CD4-positive, alpha-beta T cell treated with Interleukin-1 beta for 1 hour (primary cell): ENCODE data around the gene EIF3L.

Source experiments
- DNase-seq, 2 donors: peaks; one replicate each; pipeline ENCODE4 v3.0.0-alpha.2; 2020 to 2022

Gene EIF3L

GRCh38 chr22:37906364-37907008 lies 57.3 kb downstream of the EIF3L start:
- DNase-seq = peak; percentile 10 to 44

GRCh38 chr22:37907036-37907954 lies 58.1 kb downstream of the EIF3L start:
- DNase-seq = no peak

DNA sequence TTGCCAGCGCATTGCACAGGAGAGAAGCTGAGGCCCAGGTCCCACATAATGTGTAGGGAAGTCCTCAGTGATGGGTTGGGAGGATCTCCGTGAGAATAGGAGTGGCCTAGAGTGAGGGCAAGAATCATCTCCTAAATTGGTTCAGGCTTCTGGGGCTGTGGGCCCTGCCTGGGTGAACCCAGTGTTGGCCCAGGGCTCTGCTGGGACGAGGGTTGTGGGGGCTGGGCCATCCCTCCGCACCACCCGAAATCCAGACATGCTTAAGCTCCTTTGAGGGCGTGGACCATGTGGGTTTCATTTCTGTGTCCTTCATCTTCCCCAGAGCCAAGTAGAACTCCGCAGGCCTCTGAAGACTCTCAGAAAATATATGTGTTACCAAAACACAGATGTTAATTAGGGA lies 60.5 kb downstream of the EIF3L start:
- no peak for DNase-seq

DNA sequence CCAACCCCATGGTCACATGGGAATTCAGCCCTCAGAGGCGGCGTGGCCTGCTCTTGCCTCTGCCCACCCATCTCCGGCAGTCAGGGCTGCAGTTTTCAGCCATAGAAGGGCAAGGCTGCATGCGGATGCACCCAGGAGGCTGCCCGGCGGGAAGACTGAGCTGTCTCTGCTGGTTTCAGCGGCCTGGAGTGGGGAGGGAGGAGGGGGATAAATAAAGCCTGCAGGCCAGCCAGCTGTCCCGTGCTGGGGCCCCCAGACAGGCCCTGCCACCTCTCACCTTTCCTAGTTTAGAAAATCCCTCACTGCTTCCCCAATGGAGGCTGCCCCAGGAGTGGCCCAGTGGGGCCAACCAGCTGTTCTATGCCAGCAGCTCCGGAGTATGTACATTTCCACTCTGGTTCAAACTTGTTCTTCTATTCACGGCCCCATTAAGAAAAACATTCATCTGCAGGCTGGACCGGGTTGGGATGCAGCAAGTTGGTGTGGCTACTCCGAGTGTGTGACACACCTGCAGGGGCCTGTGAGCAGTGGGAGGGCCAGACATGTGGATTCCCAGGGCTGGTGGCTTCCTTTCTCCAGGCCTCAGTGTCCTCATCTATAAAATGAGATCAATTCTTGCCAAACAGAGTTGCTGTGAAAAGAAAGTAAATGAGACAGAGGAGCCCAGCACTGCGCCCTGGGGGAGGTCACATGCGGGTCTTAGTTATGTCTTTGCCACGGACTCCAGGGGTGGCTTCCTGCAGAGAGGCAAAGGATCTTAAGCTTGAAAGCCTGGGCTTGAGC lies 61.9 kb downstream of the EIF3L start:
- no peak for DNase-seq

GRCh38 chr22:37911697-37912096 lies 62.5 kb downstream of the EIF3L start:
- DNase-seq = no peak

- DNase-seq = no peak
These were observed 63.0 kb downstream of the EIF3L start for GRCh38 chr22:37912171-37912570.

- no peak for DNase-seq
These were observed 64.1 kb downstream of the EIF3L start for GRCh38 chr22:37913233-37913721.

DNA sequence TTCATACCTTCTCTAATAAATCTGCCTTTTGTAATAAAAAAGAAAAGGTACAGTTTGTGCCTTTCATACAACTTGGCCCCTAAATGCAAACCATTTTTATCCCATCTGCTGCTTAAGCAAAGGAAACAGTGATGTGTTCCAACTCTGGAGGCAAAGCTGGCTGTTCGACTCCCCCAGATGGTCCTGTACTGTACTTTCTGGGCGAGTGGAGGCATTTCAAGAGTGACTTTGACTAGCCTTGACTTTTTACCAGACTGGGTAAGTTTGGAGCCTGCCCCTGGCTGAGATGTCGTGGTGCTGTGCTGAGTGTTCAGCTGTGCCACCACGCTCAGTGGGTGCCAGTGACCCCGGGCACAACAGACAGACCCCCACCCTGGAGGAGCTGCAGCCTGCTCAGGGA lies 67.1 kb downstream of the EIF3L start:
- DNase-seq = no peak

DNA sequence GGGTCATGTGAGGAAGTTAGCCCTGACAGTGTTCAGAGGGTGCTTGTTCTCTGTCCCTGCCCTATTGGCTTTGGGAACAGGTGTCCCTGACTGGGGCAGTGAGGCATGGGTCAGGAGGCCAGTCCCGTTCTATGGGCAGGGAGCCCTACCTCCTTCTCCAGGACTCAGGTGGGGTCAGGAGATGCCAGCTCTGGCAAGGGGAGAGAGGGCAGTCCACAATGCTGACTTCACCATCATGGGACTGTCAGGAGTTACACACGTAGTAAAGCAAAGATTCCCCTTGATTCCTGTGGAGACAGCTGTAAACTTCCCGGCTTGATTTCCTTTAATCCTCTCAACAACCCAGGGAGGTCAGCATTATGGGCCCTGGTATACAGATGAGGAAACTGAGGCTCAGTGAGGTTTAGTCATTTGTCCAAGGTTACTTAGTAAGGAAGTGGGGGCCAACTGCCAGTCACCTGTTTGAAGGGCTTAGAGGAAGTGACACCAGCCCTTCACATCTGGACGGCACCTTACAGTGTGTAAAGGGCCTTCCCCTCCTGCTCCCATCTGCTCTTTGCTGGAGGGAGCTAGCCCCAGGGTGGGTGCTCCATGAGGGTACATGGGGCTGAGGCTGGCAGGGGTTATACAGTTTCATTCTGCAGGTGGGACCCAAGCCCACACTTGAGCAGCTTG lies 68.8 kb downstream of the EIF3L start:
- no peak for DNase-seq

GRCh38 chr22:37918580-37919270 lies 69.5 kb downstream of the EIF3L start:
- no peak for DNase-seq

DNA sequence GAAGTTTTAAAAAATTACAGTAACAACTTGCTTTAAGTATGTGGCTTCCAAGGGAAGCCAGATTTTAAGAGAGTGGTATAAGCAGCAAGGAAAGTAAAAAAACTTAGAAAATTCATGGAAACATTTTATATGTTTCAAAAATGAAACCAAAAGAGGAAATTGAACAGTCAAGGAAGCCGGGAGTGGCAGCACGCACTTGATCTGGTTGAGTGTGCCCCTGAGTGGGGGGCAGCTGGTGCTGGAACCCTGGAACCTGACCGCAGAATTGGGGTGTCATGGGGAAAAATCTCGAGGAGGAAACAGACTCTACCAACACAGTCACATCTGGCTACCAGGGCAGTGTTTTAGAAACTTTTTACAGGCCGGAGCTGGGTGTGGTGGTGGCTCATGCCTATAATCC lies 70.9 kb downstream of the EIF3L start:
- no peak for DNase-seq

- DNase-seq = no peak
These were observed 73.0 kb downstream of the EIF3L start for GRCh38 chr22:37922191-37922590.

DNA sequence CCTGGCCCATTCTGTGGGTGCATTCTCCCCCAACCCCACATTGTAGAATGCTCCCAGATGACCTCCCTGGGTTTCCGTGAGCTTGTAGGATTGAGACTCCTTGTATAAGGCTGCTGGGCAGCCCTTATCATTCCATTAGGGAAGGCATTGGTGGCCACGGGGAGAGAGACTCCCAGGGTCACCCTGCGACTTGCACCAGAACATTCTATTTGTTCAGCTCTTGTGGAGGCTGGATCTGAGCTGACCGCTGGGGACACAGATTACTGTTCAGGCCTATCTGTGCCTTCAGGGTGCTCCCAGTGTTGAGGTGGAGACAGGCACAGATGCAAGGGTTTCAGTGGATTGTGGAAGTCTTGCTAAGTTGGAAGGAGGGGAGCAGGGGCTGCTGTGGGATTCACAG lies 74.7 kb downstream of the EIF3L start:
- DNase-seq = no peak

- DNase-seq = no peak
These were observed 75.3 kb downstream of the EIF3L start for GRCh38 chr22:37924386-37925065.

GRCh38 chr22:37925330-37925729 lies 76.1 kb downstream of the EIF3L start:
- DNase-seq = no peak

GRCh38 chr22:37925767-37926166 lies 76.5 kb downstream of the EIF3L start:
- DNase-seq = no peak

DNA sequence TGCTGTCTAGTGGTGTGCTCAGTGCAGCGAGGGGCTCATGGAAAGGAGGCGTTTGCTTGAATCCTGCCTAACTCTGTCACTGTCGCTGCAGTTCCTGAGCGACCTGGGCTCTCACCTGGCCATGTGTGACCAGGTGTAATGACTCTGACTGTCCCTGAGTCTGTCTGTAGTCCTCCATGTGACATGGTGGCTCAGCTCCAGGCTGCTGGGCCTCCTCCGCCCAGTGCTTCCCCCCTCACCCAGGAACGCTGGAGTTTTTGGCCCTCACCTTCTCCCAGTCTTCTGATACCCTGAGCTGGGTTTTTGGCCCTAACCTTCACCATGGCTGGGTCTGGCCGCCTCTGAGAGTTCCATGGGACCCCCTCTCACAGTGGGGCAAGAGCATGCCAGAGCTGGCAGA lies 77.1 kb downstream of the EIF3L start:
- no peak for DNase-seq

DNA sequence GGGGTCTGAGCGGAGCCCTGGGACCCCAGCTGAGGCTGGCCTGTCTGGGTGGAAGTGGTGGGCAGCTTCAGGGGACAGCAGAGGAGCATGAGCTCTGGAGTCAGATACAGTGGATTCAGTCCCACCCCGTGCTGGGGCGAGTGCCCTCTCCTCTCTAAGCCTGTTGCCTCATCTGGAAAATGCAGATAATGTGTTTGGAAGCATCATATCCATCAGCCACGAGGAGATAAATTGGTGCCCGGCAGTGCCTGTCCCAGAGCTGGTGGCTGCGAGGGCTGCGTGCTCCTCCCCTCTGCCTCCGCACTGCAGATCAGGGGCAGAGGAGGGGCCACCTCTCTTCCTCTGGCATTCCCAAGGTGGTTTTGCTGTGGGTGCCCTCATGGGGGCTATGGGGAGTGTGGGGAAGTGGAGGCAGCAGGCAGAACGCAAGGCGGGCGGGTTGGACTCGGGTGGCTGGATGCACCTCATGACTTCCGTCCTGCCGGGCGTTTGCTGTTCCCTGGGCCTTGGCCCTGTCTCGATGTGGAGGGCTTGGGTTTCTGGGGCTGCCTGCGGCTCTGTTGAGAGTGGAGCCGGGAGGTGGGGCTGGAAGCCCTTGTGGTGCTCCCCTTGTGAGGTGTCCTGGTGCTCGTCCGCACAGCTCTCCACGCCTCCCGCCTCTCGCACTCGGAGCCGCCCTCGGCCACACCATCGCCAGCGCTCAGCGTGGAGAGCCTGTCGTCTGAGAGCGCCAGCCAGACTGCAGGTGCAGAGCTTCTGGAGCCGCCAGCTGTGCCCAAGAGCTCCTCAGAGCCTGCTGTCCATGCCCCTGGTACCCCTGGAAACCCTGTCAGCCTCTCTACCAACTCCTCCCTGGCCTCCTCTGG lies 77.8 kb downstream of the EIF3L start:
- no peak for DNase-seq

- DNase-seq = no peak
These were observed 78.4 kb downstream of the EIF3L start for GRCh38 chr22:37927637-37927936.

DNA sequence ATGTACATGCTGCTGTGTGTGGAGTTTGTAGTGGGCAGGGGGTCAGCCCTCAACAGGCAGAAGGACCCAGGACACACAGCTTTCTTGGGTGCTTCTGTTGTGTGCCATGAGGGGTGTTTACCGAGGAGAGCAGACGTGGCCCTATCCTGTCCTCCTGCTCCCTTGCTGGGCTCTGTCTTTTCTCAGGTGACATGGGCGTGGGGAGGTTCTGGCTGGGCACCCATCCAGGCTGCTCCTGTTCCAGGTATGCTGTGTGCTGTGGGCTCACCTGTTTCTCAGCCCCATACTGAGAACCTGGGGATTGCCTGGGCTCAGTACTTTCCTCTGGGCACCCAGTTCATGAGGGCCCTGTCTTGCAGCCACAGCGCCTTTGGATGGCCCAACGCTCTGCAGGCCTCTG lies 80.2 kb downstream of the EIF3L start:
- DNase-seq = no peak
